ENCODE measurements around the gene NRSN1.

NRSN1 gene

DNA sequence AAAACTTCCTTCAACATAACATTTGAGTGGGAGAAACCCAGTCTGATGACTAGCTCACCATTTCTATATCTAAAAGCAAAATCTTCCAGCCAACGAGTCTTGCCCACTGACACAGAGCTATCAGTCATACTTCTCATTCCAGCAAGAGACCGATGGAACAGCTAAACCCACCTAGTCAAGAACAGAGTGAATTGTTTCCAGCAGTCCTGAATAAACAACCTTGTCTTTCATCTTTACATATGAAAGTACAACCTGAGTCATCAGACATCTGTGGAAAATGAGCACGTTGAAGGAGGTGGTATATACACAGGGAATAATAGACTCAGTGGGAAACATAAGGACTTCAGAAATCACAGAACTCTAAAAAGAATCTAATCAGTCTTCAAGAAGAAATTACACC is 23.8 kb downstream of the NRSN1 start:
- TF ChIP-seq, protein P1, sequence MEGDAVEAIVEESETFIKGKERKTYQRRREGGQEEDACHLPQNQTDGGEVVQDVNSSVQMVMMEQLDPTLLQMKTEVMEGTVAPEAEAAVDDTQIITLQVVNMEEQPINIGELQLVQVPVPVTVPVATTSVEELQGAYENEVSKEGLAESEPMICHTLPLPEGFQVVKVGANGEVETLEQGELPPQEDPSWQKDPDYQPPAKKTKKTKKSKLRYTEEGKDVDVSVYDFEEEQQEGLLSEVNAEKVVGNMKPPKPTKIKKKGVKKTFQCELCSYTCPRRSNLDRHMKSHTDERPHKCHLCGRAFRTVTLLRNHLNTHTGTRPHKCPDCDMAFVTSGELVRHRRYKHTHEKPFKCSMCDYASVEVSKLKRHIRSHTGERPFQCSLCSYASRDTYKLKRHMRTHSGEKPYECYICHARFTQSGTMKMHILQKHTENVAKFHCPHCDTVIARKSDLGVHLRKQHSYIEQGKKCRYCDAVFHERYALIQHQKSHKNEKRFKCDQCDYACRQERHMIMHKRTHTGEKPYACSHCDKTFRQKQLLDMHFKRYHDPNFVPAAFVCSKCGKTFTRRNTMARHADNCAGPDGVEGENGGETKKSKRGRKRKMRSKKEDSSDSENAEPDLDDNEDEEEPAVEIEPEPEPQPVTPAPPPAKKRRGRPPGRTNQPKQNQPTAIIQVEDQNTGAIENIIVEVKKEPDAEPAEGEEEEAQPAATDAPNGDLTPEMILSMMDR (conservative IDR thresholded peaks at IDR 0.05; ENCODE audit: low read depth): no peak
- CTCF ChIA-PET: no interaction called here
- no peak overlapping the region for H3K27ac ChIP-seq
- POLR2A ChIA-PET (ENCODE audit: low non-redundant PET): no interaction called here
- DNase-seq (ENCODE audit: low spot score): no peak

DNA sequence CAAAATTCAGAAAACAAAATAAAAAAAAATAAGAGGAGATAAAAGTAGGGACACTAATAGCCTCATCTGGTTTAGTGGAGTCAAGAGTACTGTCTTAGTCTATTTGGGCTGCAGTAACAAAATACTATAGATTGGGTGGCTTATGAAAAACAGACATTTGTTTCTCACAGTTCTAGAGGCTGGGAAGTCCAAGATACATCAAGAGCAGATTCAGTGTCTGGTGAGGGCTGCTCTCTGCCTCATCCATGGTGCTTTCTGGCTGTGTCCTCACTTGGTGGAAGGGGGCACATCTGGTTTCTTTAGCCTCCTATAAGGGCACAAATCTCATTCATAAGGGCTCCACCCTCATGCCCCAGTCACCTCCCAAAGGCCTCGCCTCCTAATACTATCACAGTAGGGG is 26.0 kb downstream of the NRSN1 start:
- ChIA-PET CTCF (no interaction called here), POLR2A (ENCODE audit: low non-redundant PET) (no interaction called here)
- no peak for DNase-seq (ENCODE audit: low spot score)
- TF ChIP-seq, protein P1 (conservative IDR thresholded peaks at IDR 0.05; ENCODE audit: low read depth): no peak
- no peak overlapping the region for H3K27ac ChIP-seq

DNA sequence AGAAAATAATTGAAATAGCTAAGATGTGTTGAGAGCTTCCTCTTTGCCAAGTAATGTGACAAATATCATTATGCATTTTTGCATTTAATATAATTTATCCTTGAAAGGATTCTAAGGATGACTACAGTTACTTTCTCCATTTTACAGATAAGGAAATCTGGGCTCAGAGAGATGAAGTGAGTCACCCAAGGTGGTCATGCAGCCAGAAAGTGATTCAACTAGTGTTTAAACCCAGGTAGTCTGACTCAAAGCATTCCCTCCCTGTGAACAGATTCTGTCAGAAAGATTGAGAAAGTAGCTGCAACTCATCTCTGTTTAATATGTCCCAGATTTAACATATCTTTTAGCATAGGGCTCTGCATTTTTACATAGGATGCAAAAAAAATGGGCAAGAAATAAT is 28.1 kb downstream of the NRSN1 start:
- H3K27ac ChIP-seq: no peak overlapping the region
- TF ChIP-seq, protein P1 (conservative IDR thresholded peaks at IDR 0.05; ENCODE audit: low read depth): no peak
- ChIA-PET CTCF (no interaction called here), POLR2A (ENCODE audit: low non-redundant PET) (no interaction called here)
- peak; percentile 5 for DNase-seq (ENCODE audit: low spot score)

DNA sequence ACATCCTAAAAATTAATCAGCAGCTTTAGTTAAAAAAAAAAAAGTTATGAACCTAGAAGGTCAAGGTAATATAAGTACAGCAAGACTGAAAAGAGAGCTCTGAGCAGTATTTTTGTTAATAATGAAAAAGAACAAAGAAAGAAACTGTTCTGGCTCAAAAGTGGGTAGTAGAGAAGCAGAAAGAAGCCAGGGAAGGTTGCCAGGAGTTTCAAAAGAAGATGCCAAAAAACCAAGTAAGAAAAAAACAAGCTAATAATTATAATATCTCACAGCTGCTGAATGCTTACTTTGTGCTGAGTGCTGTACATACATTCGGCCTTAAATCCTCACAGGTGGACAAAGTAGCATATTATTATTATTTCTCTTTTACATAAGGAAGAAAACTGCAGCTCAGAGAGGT is 31.9 kb downstream of the NRSN1 start:
- POLR2A ChIA-PET (ENCODE audit: low non-redundant PET): no interaction called here
- TF ChIP-seq, protein P1 (conservative IDR thresholded peaks at IDR 0.05; ENCODE audit: low read depth): no peak
- CTCF ChIA-PET: no interaction called here

DNA sequence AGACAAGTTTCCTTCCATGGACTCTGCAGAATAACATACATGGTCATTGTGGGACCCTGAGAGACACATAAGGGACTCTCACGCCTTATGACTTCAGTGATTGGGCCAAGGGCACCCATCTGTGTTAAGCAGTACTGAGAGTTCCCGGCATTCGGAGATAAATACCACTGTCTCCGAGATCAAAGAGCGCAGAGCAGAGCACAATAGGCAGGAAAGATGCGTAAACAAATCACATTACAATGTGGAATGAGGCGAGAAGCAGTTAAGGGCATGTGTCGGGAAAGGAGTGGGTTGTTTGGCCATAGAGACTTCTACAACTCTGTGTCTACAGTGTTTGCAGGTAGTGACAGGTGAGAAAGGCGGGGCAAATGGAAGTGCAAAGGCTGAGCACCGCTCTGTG is 57.6 kb downstream of the NRSN1 start:
- TF ChIP-seq, protein P1 (conservative IDR thresholded peaks at IDR 0.05; ENCODE audit: low read depth): no peak
- CTCF ChIA-PET: no interaction called here
- H3K27ac ChIP-seq: no peak overlapping the region
- no peak for DNase-seq (ENCODE audit: low spot score)
- POLR2A ChIA-PET (ENCODE audit: low non-redundant PET): no interaction called here

More for the DNA sequence above, 31.9 kb downstream of the NRSN1 start:
- no peak for DNase-seq (ENCODE audit: low spot score)
- no peak overlapping the region for H3K27ac ChIP-seq

DNA sequence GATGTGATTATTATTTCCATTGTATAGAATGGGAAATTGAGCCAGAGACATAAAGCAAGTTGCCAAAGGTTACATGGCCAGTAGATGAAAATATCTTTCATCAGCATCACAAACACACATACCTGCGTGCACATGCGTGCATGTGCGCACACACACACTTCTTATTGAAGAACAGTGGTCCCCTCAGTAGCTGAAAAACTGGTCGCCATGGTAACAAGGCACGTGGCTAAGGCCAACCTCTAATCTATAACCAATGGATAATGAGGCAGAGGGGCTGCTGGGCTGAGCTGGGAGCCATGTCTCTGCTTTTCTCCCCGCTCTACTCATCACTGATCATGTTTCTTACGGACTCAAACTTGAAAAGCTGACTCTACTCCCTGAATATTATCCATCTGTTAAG is 60.3 kb downstream of the NRSN1 start:
- DNase-seq (ENCODE audit: low spot score): no peak
- TF ChIP-seq, protein P1 (conservative IDR thresholded peaks at IDR 0.05; ENCODE audit: low read depth): no peak
- POLR2A ChIA-PET (ENCODE audit: low non-redundant PET): no interaction called here
- H3K27ac ChIP-seq: no peak overlapping the region
- CTCF ChIA-PET: no interaction called here

All from RWPE1 (cell line).